GM18951 (cell line): ENCODE data around the gene COL18A1.

ENCODE experiments used
- POLR2A ChIP-seq: IDR thresholded peaks from 4 replicates; pipeline ENCODE4 v1.6.1; 2011; ENCODE audit warnings: mild to moderate bottlenecking; ENCODE audit not compliant: insufficient read length, insufficient read depth; ENCODE audit errors: extremely low read depth
- in situ Hi-C: fragments of 300-500 bp; cut with MboI; formaldehyde crosslinking; loops from one replicate; pipeline ENCODE4 v1.12.0; 2022; ENCODE audit warnings: low sequenced_read_pairs, mixed read lengths, inconsistent platforms; ENCODE audit not compliant: unreplicated experiment

Gene COL18A1

DNA sequence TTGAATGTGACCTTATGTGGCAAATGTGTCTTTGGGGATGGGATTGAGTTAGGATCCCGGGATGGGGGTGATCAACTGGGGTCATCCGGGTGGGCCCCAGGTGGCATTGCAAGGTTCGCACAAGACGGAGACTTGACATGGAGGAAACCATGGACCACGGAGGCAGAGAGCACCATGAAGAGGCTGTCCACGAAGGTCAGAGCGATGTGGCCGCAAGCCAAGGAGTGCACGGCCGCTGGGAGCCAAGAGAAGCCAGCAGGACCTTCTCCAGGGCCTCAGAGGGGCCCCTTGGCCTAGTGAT, 22.3 kb upstream of the COL18A1 start:
- in situ Hi-C loops: no loop called here
- TF ChIP-seq POLR2A: no peak

- in situ Hi-C loops: no loop called here
- no peak for TF ChIP-seq POLR2A
Measured at GRCh38 chr21:45383111-45383614, 21.8 kb upstream of the COL18A1 start.

- in situ Hi-C loops: no loop called here
- TF ChIP-seq POLR2A: no peak
Measured at GRCh38 chr21:45383615-45384201, 21.3 kb upstream of the COL18A1 start.

GRCh38 chr21:45384656-45385548, 20.1 kb upstream of the COL18A1 start:
- no peak for TF ChIP-seq POLR2A
- in situ Hi-C loops: no loop called here

DNA sequence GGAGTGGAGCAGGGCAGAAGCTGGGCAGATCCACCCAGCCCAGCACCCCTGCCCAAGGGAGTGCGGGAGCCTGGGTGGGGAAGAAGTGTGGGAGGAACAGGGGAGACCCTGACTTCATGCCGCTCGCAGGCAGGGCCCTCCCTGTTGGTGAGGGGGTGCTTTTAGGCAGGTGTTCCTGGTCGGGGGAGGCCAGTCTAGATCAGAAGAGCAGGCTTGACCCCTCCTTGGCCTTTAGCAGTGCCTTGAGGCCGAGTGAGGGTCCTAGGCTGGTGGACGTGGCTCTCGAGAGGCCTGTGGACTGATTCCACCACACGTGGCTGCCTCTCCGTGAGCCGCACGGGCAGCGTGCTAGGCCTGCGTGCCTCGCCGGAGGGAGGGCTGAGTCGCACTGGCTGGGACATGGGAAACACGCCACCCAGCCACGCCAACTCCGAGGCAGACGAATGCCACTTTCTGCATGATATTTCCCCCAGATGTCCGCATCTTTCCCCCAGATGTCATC, 19.4 kb upstream of the COL18A1 start:
- TF ChIP-seq POLR2A: no peak
- in situ Hi-C loops: no loop called here

GRCh38 chr21:45386336-45386727, 18.6 kb upstream of the COL18A1 start:
- in situ Hi-C loops: no loop called here
- no peak for TF ChIP-seq POLR2A

DNA sequence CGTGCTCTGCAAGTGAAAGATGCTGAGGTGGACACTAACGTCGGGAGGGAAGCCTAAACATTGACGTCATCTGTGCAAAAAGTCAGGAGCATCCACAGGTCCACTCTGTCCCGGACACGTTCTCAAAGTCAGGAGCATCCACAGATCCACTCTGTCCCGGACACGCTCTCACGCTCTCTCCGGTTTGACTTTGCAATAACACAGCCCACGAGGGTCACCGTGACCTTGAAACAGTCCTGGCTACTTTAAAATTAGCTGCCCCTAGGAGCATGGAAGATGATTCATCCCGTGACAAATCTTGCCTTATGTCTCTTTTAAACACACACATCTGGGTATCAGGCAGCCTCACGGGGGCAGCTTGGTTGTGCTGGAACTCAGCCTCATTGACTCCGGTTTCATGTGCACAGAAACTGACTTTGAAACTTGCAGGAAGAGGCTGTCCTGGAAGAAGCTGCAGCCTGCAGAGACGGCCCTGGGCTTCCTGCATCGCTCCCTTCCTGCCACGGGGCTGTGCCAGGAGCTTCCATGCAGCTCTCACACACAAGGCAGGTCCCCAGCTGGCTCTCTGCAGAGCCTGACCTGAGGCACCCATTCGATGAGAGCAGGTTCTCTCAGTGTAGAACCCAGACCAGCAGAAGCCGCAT, 18.1 kb upstream of the COL18A1 start:
- in situ Hi-C loops: no loop called here
- no peak for TF ChIP-seq POLR2A

GRCh38 chr21:45387506-45387905, 17.5 kb upstream of the COL18A1 start:
- no peak for TF ChIP-seq POLR2A
- in situ Hi-C loops: no loop called here

DNA sequence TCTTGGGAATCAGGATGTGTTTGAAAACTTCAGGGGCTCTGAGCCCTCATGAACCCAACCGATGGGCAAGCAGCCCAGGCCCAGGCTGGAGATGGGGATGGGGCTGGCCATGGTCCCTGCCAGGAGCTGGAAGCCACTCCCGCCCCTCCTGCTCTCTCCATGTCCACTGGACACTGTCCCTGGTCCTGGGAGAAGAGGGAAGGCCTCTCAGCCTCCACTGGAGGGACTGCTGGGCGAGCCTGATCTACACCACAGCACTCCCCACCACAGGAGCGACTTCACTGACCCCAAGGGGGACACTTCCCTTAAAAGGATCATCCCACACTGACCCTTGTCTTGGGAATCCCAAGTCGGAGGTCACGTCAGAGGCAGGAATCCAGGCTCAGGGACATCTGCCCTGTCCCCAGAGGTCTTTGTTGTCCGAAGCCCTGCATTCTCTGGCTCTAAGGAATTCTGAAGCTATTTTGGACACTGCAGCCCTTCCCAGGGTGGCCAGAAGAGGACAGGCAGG, 16.9 kb upstream of the COL18A1 start:
- in situ Hi-C loops: no loop called here

GRCh38 chr21:45388611-45389296, 16.2 kb upstream of the COL18A1 start:
- TF ChIP-seq POLR2A: no peak
- in situ Hi-C loops: no loop called here

More for the DNA sequence above, 16.9 kb upstream of the COL18A1 start:
- no peak for TF ChIP-seq POLR2A

- in situ Hi-C loops: no loop called here
- no peak for TF ChIP-seq POLR2A
Measured at GRCh38 chr21:45390121-45390751, 14.7 kb upstream of the COL18A1 start.

DNA sequence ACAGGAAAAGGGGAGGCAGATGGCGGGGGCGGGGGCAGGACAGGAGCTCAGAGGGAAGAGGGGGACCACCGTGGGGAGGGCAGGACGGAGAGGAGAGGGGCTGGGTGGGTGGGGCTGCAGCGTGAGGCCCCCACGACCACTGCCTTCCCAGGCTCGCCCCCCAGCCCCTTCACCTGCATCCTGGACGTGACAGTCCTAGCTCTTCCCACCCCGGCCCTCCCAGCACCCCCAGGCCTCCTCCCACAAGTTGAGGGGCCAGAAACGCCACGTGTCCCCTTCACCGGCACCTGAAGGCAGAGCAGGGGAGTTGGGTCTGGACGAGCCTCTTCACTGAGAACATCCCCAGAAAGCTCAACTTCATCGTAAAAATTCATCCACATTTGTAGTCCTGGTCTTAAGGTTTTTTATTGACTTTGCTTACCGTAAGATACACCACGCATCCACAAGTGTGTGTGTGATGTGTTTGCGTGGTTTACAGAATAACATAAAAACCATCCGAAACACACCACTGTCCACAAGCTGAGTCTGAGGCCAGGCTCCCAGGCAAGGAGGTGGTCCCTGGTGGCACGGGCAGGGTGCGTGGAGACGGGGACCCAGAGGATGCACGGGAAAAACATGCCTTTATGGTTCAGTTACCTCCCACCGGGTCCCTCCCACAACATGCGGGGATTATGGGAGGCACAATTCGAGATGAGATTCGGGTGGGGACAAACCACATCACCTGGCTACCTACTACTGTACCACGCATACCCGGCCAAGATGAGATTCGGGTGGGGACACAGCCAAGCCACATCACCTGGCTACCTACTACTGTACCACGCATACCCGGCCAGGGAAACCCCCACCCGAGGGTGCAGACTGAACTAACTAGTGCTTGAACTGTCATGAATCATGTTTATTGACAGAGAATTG, 13.9 kb upstream of the COL18A1 start:
- TF ChIP-seq POLR2A: no peak
- in situ Hi-C loops: no loop called here
